HG03095 (cell line): ENCODE measurements around the gene TTC7B.
A peak's percentile ranks its signal among the peaks of the same experiment; 100 is the strongest.

ENCODE experiments used
- ATAC-seq: cut with Tn5 transposase; IDR thresholded peaks from one replicate; pipeline ENCODE4 v1.9.1; 2021; ENCODE audit warnings: moderate library complexity; ENCODE audit not compliant: unreplicated experiment

Gene TTC7B

DNA sequence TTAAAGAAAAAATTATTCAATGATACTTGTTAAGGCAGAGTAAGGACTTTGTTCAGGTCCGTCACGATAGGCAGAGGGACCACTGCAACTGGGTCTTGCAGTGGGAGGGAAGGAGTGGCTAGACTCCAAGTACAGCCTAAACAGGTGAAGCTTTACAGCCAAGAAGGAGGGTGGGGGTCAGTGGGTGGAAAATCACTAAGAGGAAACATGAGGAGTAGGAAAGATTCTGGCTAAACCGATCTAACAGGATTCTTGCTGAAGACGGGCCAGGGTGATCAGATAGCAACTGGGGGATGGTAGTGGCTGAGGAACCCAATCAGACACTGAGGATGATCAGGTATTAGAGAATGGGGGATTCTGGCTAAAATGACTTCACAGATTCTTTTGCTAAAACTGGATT lies 100.2 kb downstream of the TTC7B start:
- no peak for ATAC-seq

DNA sequence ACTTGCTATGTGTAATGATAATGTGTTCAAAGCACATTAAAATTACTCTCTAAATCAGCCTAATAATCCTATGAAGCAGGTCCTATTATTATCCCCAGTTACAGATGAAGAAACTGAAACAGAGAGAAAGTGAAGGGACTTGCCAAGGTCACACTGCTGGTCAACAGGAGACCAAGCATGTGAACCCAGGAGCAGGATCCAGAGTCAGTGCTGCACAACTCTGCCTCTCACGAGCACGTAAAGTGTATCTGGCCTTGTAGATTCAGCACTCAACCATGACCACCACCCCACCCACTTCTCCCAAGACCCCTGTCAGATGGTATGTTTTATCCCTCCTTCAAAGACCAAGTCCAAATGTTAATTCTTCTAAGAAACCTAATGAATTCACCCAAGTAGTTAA lies 100.7 kb downstream of the TTC7B start:
- ATAC-seq: no peak

DNA sequence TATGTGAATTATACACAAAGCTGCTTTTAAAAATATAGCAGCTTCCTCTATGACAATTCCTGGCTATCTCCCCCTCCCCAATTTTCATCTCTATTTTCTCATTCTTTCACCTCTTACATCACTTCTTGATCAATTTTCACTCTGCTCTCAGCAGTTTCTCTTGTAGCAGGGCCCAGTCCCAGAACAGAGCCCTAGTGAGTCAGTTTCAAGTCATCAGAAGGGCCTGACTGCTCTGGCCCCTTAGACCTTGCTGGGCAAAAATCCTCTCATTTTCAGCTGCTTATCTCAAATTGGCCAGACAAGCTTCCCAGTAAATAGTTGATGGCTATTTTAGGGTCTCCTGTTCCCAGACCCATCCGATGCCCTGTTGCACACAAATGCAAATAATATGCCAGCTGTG lies 101.4 kb downstream of the TTC7B start:
- no peak for ATAC-seq

DNA sequence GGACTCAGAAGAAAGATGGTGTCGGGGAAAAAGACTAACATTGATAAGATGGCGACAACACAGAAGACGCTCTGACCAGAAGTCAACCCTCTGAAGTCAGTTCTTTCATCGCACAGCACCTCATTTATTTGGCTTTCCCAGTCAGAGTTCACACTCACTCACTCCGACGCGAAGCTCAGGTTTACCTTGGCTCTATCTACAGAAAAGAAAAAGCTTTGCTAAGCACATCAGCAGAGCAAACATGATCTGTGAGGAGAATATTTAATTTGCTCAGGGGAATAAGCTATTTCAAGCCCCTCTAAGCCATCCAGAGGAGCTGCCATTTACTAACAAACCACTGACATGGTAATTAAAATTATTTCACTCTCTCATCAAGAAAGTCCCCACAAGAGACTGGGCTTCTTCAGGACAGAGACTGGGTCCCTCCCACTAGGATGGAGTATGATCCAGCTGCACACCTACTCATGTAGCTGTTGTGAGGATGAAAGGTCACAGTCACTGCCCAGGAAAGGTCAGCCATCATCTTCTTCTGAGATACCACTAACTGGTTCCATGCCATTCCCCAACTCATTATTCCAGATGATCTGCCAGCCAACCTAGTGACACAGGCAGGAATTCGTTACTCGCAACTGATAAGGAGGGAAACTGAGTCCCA lies 111.4 kb downstream of the TTC7B start:
- no peak for ATAC-seq

DNA sequence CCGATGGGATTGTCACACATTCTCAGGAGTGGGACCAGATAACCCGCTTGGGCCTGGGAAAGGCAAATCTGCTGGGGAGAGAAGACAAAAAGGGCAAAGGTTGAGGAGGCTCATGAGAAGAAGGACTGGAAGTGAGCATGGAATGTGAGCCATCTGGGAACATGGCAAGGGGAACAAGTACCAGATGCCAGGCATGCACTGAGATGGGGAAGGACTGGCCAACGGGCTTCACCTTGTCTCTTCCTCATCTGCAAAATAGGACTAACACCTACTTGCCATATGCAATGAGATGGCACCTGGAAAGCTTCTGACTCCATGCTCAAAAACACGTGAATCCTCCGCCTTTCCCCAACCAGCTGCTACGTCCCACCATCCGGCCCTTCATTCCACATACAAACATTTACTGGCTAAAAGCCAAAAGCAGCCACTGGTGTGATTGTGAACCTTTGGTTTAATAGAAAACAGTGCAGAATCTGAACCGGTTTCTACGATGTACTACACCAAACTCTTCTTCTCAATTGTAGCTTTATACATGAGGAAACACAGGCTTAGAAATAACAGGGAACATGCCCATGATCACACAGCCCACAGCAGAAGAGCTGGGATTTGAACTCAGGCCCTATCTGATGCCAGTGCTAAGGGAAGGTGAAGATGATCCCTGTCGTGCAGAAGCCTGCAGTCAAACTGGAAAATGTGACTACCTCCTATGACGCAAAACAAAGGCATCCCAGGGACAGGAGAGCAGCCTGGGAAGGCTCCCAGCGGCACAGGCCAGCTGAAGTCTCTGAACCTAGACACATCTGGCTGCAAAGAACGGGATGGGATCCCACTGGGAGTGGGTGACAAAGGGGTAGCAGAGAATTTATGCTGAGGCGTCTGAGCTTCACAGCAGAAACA lies 112.1 kb downstream of the TTC7B start:
- ATAC-seq: no peak

DNA sequence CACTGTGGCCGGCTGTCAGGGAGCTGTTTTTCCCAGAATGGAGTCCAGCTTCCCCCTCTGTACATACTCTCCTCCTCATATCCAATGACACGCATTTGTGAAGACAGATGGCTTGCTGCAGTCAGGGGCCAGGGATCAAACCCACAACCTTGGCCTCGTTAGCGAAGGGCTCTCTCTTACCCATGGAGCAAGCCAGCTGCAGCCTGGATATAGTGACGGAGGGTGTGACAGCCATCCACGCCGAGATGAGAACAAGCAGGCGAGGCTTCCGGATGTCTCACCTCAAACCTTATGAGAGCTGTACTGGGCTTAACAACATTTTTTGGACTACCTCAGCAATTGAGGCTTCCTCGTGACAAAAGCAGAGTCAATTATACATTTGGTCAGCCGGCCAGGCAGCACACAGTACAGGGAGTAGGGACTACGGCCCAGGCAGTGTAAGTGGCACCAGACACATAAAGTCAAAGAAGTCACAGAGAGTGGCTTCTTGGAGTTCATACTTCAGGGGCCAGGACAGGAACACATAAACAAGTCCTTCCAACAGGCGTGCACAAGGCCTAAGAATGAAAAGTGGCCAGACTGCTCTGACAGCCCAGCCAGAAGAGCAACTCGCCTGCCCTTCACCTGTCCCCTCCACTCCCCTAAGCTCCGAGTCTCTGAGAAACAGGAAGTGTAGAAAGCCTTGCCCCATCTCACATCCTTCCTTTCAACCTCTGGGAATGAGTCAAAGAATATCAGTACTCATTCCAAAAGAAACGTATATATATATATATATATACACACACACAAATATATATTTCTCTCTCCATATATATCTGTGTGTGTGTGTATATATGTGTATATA lies 115.1 kb downstream of the TTC7B start:
- no peak for ATAC-seq

DNA sequence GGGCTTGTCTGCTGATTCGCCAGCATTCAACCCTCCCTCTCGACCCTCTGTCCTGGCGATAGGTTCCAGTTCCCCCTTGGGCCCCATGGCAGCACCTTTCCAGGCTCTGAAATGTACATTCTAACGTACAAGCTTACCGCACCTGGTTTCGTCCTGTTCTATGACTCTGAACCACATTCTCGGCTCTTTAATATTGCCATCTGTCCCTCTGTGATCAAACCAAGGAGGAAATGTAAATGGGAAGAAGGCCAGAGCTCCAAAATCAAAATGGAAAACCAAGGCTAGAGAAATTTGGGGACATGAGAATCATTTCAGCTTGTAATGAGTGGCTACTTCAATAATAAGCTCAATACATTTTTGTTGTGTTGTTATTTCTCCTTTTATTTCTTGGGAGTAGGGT lies 117.2 kb downstream of the TTC7B start:
- no peak for ATAC-seq

DNA sequence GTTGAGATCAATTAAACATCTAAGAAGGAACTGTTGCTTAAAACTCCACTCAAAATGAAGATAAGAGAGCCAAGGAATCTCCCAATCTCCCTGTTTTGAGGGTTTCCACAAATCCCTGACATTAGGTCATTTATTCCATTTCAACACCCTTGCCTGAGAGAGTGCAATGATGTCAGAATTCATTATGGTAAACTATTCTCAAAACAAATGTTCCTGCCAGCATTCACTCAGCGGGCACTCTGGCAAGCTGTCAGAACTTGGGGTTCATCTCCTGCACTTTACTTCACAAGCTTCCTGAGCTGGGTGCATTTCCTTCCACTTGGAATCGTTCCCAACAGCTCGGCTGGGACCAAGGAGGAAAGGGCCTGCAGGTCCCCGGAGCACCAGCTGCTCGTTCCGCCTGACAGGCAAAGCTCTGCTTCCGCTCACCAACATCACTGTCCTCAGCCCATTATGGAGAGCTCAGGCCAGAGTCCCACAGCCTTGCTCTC lies 117.8 kb downstream of the TTC7B start:
- no peak for ATAC-seq

DNA sequence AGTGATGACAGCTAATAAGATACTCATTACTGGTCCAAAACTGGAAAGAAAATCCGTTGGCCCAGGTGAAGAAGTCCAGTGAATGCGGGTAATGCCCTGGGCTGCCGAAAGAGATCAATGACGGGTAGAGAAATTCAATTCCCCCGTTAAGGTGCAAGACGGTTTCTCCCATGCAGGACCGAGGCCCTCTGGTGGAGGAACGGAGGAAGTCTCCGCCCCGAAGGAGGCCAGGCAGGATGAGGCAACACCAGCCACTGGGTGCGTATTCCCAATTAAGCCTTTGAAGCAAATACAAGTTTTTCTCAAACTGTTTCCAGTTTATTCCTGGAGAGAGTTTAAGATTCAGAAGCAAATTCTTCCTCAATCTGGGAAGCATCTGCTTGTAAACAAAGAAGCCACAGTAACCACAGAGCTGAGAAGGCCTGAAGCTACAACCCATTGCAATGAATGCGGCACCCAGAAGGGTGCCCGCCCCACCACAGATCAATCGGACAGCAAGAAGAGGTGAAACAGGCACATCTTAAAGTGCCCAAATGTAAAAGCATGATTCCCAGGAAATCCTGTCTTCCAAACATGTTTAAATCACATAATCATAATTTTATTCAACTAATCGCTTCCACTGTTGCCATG lies 118.5 kb downstream of the TTC7B start:
- peak; percentile 90 for ATAC-seq

DNA sequence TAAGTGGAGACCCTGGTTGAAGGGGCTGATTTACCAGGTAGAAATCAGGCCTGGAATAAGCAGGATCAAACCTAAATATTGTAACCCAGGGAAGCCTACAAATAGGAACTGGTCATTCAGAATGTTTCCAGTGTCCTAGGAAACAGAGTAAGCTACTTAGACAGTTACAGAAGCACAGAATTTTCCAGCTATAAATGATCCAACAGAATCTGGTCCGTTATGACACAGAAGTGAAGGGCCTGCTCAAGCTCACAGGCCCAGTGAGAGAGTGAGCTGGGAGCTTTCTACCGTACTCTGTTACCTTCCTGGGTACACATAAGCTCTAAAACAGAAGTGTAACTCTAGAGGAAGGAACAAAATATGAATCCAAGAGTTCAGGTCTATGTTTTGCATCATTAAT lies 119.1 kb downstream of the TTC7B start:
- ATAC-seq: no peak

DNA sequence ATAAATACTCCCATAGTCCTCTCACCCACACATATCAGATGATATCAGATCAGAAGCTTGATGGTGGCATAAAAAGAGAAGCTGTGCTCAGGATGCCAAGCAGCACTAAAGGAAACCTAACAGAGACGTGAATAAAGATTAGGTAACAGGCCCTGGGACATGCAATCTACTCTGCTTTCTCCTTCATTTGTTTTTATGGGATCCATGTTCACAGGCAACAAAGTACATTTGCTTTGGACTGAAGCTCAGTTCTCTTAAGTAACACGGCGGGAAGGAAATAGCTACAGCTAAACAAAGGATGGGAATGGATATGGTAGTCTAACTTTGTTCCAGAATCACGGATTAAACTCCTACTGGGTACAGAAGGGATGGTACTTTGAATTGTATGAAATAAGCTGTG lies 119.5 kb downstream of the TTC7B start:
- ATAC-seq: no peak

DNA sequence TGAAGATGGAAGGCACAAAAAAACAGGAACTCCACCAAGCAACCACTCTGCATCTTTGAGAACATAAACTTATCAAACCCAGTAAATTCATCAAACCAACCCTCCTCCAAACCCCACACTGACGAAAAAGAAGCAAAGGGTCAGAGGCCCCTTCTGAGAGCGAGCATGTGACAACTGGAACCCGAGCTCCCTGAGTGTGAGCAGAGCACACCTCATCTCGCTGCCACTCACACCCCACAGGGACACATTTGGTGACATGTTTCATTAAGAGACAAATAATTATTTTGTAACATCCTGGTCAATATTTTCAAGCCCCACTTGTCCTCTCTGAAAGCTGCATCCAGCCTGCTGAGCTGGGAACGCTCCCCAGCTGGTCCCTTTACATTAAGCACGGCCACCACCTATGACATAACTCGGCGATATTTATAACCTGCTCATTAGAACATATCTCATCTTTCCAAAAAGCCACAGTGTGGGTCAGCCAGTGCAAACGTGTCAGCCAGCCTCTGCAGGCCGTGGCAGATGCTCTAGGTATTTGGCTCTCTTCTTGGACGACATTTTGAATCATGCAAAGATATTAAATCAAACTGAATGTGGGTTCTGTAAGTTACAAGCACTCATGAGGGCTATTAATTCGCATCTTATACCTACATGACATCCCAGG lies 120.1 kb downstream of the TTC7B start:
- ATAC-seq: no peak

DNA sequence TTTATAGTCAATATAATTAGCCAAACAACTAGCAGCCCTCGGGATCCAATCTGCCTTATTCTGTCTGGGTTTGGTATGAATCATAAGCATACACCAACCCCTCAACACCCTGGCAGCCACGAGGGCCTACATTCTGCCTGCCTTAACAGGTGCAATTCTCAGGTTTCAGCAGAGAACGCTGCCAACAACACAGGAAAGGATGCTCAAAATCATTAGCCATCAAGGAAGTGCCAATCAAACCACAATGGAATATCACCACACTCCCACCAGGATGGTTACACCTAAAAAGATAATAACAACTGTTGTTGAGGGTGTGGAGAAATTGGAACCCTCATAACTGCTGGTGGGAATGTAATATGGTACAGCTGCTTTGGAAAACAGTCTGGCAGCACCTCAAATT lies 122.8 kb downstream of the TTC7B start:
- no peak for ATAC-seq

DNA sequence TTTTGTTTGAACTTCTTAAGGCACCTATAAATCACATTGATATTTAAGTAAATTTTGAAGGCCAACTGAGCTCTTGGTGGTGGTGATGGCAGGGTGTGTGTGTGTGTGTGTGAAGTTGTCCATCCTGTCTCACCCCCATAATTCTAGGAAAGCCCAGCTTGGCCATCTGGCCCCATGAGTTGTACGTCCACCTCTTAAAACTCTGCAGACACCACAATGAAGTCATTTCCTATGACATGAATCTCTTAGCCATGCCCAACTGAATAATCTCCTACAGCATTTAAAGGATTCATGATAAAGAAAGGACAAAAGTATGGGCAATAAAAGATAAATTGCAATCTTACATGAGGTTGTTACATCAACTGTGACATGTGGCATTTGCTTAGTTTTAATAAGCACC lies 123.4 kb downstream of the TTC7B start:
- ATAC-seq: no peak

DNA sequence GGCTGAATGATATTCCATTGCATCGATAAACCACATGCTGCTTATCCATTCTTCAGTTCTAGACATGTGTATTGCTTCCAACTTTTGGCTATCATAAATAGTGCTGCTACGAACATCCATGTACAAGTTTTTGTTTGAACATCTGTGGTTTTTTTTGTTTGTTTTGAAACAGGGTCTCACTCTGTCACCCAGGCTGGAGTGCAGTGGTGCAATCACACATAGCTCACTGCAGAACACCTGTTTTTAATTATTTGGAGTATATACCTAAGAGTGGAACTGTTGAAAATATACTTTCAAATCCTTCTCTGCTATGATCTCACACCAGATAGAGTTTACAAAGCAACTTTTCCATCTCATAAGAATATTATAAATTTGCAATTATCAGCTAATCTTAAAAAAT lies 124.2 kb downstream of the TTC7B start:
- no peak for ATAC-seq

DNA sequence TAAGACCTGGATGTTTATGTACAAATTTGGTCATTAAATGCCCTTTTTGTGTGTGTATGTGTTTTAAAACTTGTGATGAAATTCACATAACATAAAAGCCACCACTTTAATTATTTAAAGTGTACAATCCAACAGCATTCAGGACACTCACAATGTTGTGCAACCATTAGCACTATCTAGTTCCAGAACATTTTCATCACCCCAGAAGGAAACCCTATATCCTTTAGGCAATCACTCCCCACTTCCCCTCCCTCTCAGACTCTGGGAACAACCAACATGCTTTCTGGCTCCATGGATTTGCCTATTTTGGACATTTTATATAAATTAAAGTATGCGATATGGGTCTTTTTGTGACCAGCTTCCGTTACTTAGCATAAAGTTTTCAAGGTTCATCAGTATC lies 124.6 kb downstream of the TTC7B start:
- ATAC-seq: no peak

DNA sequence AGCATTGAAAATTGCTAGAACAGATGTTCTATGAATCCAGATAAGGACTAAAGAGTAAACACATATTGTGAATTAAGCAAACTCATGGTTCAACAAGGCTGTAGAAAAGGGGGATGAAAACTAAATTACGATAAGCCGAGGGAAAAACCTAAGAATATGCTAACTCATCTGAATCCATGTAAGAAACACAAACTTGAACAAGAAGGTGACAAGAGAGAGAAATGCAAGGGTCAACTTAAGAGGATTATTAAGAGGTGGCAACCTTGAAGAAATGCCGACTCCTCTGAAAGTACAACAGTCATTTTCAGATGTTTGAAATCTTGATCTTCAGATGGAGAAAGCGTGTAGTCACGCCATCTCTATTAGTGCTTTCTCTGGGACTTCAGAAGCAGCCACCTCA lies 128.6 kb downstream of the TTC7B start:
- ATAC-seq: no peak

DNA sequence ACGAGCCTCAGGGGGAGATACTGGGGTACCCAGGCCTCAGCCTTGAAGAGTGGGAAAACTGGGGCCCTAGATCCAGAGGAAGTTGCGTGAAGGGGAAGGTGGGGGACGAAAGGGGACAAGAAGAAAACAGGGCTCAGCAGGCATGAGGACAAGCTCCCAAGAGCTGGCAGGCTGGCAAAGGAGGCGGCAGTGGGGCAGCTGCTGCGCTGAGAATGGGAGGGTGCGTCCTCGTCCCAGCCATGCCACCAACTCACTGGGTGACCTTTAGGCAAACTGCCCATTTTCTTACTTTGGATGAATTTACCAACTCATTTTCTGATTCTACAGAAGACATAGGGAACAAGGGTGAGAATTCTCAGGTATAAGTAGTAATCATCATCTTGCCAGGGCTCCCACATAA lies 133.6 kb downstream of the TTC7B start:
- ATAC-seq: no peak

DNA sequence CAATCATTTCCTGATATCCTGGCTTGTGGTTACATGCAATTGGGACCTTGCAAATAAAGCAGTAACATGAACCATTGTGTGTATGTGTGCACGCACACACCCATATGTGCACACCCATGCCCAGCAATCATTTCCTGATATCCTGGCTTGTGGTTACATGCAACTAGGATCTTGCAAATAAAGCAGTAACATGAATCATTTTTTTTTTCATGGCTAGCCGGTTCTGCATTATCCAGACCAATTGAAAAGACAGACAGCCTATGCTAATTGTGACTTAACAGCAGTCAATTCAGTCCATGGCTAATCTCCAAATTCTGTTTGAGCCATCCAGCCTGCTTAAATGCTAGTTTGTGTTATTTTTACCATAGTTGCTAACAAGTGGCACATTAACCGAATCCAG lies 134.3 kb downstream of the TTC7B start:
- ATAC-seq: no peak

DNA sequence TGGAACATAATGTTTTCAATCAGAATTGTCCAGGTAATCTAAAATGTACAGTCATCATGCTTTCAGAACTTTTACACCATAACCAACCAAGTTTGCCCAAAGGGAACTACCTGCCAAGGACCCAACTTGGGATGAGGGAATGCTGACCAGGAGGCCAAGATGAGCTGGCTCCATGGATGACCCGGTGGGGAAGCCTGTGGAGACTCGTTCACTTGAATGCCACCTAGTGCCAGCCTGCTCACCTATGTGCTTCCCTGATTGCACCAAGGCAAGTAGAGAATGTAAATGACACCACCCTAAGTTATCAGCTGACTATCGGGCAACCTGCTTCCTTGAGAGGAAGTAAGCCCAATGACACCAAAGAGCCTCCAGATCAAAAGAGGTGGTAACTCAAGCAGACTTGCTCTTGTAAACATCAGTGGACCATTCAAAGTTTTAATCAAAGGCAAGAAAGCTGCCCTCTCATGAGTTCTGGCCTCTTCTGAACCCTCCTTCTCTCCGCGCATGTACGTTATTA lies 137.3 kb downstream of the TTC7B start:
- no peak for ATAC-seq
